Activated T-helper 1 cell treated with anti-CD3 and anti-CD28 coated beads, Interleukin-2, amount 50 U/mL, for 16 hours (primary cell): ENCODE measurements around the gene PFDN2.

Source experiments
- DNase-seq, 2 donors: peaks; one replicate each; pipeline ENCODE4 v3.0.0-alpha.2; 2020; ENCODE audit warnings: low read depth in 1 of 2, low spot score in 1 of 2

PFDN2 gene

GRCh38 chr1:161106431-161106830, 11.4 kb downstream of the PFDN2 start:
- DNase-seq = no peak

GRCh38 chr1:161100556-161100955, 17.3 kb downstream of the PFDN2 start:
- no peak for DNase-seq

GRCh38 chr1:161099090-161099802, 18.6 kb downstream of the PFDN2 start:
- DNase-seq = no peak

GRCh38 chr1:161098210-161099068, 19.4 kb downstream of the PFDN2 start, which contains the start of gene KLHDC9:
Gene KLHDC9, plus strand, starts transcription at chr1:161098361. Its CDS starts 175 bp downstream, at chr1:161098536.
- peak; percentile 41 to 56 for DNase-seq

GRCh38 chr1:161096530-161096929, 21.3 kb downstream of the PFDN2 start:
- DNase-seq = no peak

- no peak for DNase-seq
These were observed 21.8 kb downstream of the PFDN2 start for GRCh38 chr1:161096015-161096414.

GRCh38 chr1:161095230-161095629, 22.6 kb downstream of the PFDN2 start:
- DNase-seq = no peak

GRCh38 chr1:161094481-161094880, 23.4 kb downstream of the PFDN2 start:
- no peak for DNase-seq

GRCh38 chr1:161092621-161093028, 25.2 kb downstream of the PFDN2 start:
- DNase-seq = peak in 1 of 2 donors; percentile 10

- no peak for DNase-seq
These were observed 25.9 kb downstream of the PFDN2 start for GRCh38 chr1:161091796-161092507.

- no peak for DNase-seq
These were observed 26.7 kb downstream of the PFDN2 start for GRCh38 chr1:161091093-161091492.

GRCh38 chr1:161090617-161091016, 27.2 kb downstream of the PFDN2 start:
- no peak for DNase-seq

- no peak for DNase-seq
These were observed 27.9 kb downstream of the PFDN2 start for GRCh38 chr1:161089938-161090337.

- DNase-seq = no peak
These were observed 28.4 kb downstream of the PFDN2 start, which contains the start of gene NECTIN4 for GRCh38 chr1:161089251-161089924. Gene NECTIN4, minus strand, starts transcription at chr1:161089558. Its CDS starts 262 bp downstream, at chr1:161089296.

GRCh38 chr1:161088587-161089110, 29.2 kb downstream of the PFDN2 start:
- no peak for DNase-seq

GRCh38 chr1:161086457-161086856, 31.4 kb downstream of the PFDN2 start:
- DNase-seq = no peak

GRCh38 chr1:161085165-161085564, 32.7 kb downstream of the PFDN2 start:
- DNase-seq = no peak

- DNase-seq = no peak
These were observed 33.2 kb downstream of the PFDN2 start for GRCh38 chr1:161084597-161084988.

GRCh38 chr1:161083748-161084596, 33.9 kb downstream of the PFDN2 start:
- DNase-seq = no peak
